CD4-positive, alpha-beta T cell treated with Interleukin-15 for 4 hours (primary cell): Measurements from ENCODE around the gene DDX39A.

Experiments used
- DNase-seq: peaks from one replicate; pipeline ENCODE4 v3.0.0-alpha.2; 2020; ENCODE audit warnings: low spot score

The DDX39A gene

GRCh38 chr19:14363183-14364097 lies 55.7 kb downstream of the DDX39A start:
- DNase-seq = peak; percentile 46

GRCh38 chr19:14361824-14362223 lies 57.3 kb downstream of the DDX39A start:
- DNase-seq = peak; percentile 55
